ENCODE results near the gene NBR1. TPM values are rescaled to one million over a fixed set of nuclear protein-coding genes. Genes with fewer than 3 reads are reported as not detected.

The NBR1 gene
- total RNA-seq, 6 experiments from 2014 or later, result 34.7 to 71.0 (median 49.2) TPM

- WGBS (ENCODE audit: insufficient coverage, low coverage, low lambda C conversion rate, missing lambda C conversion rate), result 93% methylated on average over 2 of the region's 3 CpGs
- TF ChIP-seq CTCF (IDR thresholded peaks at IDR 0.05), result no peak
- Histone ChIP-seq H3K4me1 (peaks cover 0 to 58% (median 25%) of the 10 kb centered on the region in 4 donors), H3K4me3 (no peak overlapping the region), H3K27me3 (no peaks in the 10 kb centered on the region), H3K36me3 (peaks cover 0 to 14% (median 1%) of the 10 kb centered on the region in 4 donors), H3K27ac (no peak overlapping the region), H3K9me3 (no peaks in the 10 kb centered on the region)
- ATAC-seq (no peak), DNase-seq (no peak)
- intact Hi-C loops (cut with DNase I), result no loop called here
These were observed 44.3 kb downstream of the NBR1 start for GRCh38 chr17:43215341-43215740.

- Histone ChIP-seq H3K36me3 (peaks cover 0 to 9% (median 1%) of the 10 kb centered on the region in 4 donors), H3K27ac (peak overlapping the region in 1 of 3 donors; percentile 45), H3K4me3 (no peak overlapping the region), H3K9me3 (no peaks in the 10 kb centered on the region), H3K4me1 (peaks cover 0 to 49% (median 20%) of the 10 kb centered on the region in 4 donors), H3K27me3 (no peaks in the 10 kb centered on the region)
- DNase-seq, result no peak
- ATAC-seq, result no peak
- TF ChIP-seq POLR2A (IDR thresholded peaks at IDR 0.05) (no peak), CTCF (IDR thresholded peaks at IDR 0.05) (no peak)
- intact Hi-C loops (cut with DNase I), result no loop called here
- 60% methylated on average over 4 of the region's 4 CpGs for WGBS (ENCODE audit: insufficient coverage, low coverage, low lambda C conversion rate, missing lambda C conversion rate)
These were observed 45.4 kb downstream of the NBR1 start for GRCh38 chr17:43216369-43216761.

GRCh38 chr17:43216762-43217613 lies 46.0 kb downstream of the NBR1 start:
- 50% methylated on average over 3 of the region's 4 CpGs for WGBS (ENCODE audit: insufficient coverage, low coverage, low lambda C conversion rate, missing lambda C conversion rate)
- TF ChIP-seq CTCF (IDR thresholded peaks at IDR 0.05) (peak in 3 of 4 donors; percentile 13 to 30 (median 16)), POLR2A (IDR thresholded peaks at IDR 0.05) (no peak)
- peak overlapping the region in 1 of 3 donors; percentile 45 for H3K27ac ChIP-seq

GRCh38 chr17:43217614-43218087 lies 46.6 kb downstream of the NBR1 start:
- no peak for DNase-seq
- Histone ChIP-seq H3K4me1 (peaks cover 0 to 46% (median 16%) of the 10 kb centered on the region in 4 donors), H3K27me3 (no peaks in the 10 kb centered on the region), H3K4me3 (no peak overlapping the region), H3K9me3 (no peaks in the 10 kb centered on the region), H3K27ac (no peak overlapping the region), H3K36me3 (peaks cover 0 to 9% (median 1%) of the 10 kb centered on the region in 4 donors)
- TF ChIP-seq CTCF (IDR thresholded peaks at IDR 0.05) (no peak), POLR2A (IDR thresholded peaks at IDR 0.05) (no peak)
- no CpG with 5 or more reads among the region's 2 CpGs for WGBS (ENCODE audit: insufficient coverage, low coverage, low lambda C conversion rate, missing lambda C conversion rate)
- no peak for ATAC-seq
- intact Hi-C loops (cut with DNase I), result no loop called here

More at GRCh38 chr17:43216762-43217613, 46.0 kb downstream of the NBR1 start:
- Histone ChIP-seq H3K27me3 (no peaks in the 10 kb centered on the region), H3K9me3 (no peaks in the 10 kb centered on the region), H3K4me1 (peaks cover 0 to 49% (median 20%) of the 10 kb centered on the region in 4 donors), H3K4me3 (no peak overlapping the region), H3K36me3 (peaks cover 0 to 9% (median 1%) of the 10 kb centered on the region in 4 donors)
- ATAC-seq (peak; percentile 19 to 35 (median 30)), DNase-seq (no peak)
- intact Hi-C loops (cut with DNase I), result no loop called here

All from right lobe of liver (tissue), 6 donors.